ENCODE results near the gene MYH9.

MYH9 gene

GRCh38 chr22:36344106-36344827 lies 43.5 kb downstream of the MYH9 start:
- peak; percentile 83 for DNase-seq

- DNase-seq: no peak
Observed at GRCh38 chr22:36343720-36344105, 44.1 kb downstream of the MYH9 start.

- DNase-seq: no peak
Observed at GRCh38 chr22:36343070-36343719, 44.6 kb downstream of the MYH9 start.

DNA sequence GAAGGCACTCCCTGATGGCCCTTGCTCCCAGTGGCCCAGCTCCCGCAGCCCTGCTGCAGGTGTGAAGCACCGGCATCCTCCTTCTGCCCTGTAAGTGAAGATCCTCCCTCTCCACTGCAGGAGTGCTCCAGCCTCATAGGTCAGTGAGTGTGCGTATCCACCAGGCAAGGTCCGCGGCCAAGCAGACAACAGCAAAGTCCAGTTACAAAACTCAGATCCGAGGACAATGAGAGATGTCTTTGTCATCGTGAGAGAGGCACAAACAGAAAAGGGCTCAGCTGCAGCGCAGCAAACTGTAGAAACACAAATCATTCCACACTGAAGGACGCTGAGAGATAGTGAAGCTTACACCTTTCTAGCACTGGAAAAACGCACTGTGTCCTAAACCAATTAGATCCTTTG lies 46.1 kb downstream of the MYH9 start:
- DNase-seq: no peak

- DNase-seq: no peak
Observed at GRCh38 chr22:36340621-36341020, 47.1 kb downstream of the MYH9 start.

DNA sequence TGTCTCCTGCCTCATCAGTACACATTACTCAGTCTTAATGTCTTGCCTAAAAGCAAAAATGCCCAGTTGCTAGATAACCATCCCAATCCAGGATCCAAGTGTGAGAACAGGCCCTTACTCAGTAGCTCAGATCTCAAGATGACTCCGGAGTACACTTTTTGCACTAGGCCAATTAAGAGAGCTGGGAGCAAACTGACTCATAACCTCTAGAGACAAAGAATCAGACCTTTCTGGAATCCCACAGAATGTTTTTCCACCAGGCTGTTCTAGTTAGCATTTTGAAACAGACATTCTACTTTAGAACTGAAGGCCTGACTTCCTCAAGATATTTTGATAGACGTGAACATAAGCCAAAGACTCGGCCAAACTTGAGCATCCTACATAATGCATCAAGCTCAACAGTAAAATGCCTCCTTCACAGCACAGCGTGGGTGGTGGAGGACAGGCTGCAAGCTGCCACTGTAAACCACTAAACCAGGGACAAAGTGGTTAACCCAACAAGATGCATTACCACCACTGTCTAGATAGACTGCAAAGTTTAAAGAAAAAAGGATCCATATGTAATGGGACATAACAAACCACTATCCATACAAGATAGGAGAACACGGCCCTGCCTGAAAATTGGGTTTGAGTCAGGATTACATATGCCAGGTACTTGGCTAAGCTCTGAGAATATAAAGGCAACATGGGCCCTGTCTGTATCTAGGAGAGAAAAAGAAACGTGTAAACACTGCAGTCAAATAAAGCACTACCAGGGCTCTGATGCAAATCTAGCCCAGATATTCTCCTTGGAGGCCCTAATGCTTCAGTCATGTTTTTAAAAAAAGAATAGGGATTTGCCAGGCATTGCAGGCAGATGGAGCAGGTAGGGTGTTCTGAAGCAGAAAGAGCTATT lies 48.3 kb downstream of the MYH9 start:
- peak; percentile 71 for DNase-seq

DNA sequence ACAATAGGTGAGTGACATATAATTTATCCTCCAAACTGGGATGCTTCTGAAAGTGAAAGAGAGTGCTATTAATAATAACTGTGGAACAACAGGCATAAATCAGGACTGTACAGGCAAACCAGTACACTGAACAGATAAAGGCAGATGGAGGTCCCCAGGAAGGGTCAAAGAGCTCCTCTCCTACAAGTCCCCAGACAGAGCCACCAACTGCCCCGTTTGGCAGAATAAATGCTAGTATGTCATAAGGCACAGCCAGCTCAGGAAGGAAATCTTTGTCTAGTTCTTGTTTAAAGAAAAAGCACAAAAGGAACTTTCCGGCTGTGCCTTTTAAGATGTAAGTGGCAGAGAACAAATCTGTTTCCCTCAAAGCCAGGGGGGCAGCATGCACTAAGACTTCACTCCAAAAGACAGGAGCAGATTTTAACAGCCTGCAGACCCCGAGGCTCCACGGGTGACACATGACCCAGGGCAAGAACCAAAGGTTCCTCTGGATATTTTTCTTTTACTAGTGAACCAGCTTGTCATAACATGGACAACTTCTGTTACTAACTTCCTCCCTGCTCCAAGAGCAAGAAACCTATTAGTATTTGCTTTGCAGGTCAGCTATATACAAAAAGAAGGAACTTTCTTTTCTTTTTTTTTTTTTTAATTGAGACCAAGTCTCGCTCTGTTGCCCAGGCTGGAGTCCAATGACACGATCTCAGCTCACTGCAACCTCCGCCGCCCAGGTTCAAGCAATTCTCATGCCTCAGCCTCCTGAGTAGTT lies 50.2 kb downstream of the MYH9 start:
- no peak for DNase-seq

GRCh38 chr22:36336246-36337182 lies 51.3 kb downstream of the MYH9 start:
- DNase-seq: no peak

- DNase-seq: no peak
Observed at GRCh38 chr22:36335621-36336020, 52.1 kb downstream of the MYH9 start.

GRCh38 chr22:36334821-36335603 lies 52.8 kb downstream of the MYH9 start:
- peak; percentile 47 for DNase-seq

GRCh38 chr22:36334081-36334820 lies 53.5 kb downstream of the MYH9 start:
- DNase-seq: peak; percentile 58

DNA sequence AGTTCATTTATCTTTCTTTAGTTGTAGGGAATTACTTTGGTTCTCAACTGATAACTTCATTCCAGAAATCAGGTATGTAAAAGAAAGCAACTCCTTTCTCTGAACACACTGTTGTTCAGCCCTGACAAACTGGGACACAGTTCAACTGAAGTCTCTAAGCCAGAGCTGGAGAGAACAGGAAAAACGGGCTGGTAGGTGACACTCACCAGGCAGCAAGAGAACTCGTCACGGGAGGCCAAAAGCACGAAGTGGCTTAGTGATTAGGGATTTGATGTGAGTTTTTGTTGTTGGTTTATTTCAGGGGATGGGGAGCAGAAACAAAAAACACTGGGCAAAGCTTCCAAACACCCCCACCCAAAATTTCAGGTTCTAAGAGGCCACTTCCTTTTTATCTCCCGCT lies 54.1 kb downstream of the MYH9 start:
- DNase-seq: no peak

DNA sequence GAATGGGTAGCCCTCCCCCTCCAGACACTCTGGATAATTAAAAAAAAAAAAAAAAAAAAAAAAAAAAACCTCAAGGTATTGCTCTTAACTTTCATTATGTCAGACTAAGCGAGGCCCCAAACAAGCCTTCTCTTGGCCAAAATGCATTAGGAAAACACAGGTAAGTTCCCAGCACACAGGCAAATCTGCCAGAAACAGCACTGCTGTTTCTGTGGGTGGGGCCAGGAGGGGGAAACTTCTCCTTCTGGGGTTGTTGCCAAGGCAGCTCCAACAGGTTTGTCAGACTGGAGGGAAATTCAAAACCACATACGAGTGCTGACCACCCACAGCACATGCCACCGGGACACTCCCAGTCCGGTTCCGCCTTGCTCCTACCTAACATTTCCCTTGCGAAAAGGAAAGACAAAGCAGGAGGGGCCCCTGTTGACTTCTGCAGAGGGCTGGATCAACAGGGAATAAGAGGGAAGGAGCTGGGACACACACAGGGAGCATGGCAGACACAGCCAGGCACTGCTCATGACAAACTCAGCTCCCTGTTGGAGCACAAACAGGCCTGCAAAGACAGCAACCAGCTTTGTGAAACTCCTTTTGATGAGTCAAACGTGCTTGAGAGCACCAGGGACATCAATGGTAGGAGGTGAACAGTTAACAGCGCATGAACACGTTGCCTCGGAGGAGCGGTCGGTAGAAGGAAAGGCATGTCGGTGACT lies 55.0 kb downstream of the MYH9 start:
- peak; percentile 78 for DNase-seq

GRCh38 chr22:36331912-36332622 lies 55.7 kb downstream of the MYH9 start:
- peak; percentile 74 for DNase-seq

DNA sequence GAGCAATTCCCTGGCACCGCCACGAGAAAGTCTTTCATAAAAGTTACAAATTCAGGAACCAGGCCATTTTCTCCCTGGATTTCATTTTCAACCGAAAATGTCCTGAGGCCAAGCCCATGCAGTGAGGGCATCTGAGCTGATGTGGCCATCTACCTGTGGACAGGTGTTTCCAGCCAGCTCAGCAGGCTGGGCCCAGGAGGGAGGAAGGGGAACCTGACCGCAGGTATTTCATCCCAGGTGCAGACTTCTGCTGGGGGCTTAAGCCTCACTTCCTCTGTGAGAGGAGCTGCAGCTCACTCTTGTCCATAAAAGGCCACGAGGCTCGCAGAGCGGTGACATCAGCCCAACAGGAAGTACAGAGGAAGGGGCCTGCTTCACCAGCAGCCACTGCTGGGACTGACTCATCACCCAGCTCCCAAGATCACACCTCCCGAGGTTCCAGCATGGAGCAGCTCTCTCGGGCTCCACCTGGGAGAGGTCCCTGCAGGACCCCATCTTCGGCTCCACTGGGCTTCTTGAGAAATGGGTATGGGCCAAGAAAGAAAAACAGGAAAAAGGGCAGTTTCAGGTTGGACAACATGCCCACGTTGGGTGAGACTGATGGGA lies 56.4 kb downstream of the MYH9 start:
- DNase-seq: peak; percentile 87

GRCh38 chr22:36330655-36331305 lies 57.0 kb downstream of the MYH9 start:
- no peak for DNase-seq

DNA sequence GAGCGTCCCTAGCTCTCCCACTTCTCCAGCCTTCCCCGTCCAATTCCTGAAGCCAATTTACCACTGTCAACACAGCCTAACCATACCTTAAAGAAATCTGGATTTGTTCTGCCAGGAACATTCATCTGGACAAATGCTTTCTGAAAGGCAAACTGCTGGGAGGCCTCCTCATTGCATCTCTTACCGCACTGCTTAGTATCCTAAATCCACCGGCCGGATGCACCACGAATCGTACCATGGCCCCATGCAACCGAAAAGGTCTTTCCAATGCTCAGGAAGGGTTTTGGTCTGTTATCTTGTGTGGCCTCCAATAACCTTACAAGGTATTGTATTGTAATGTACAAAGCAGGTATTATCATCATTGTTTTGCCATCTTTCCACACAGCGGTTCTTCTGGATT lies 57.6 kb downstream of the MYH9 start:
- no peak for DNase-seq
